ENCODE results near the gene KRT83. TPM values are rescaled to one million over a fixed set of nuclear protein-coding genes. Genes with fewer than 3 reads are reported as not detected.
A peak's percentile ranks its signal among the peaks of the same experiment; 100 is the strongest.

The KRT83 gene
- polyA plus RNA-seq, 1 donor (not counting 4 experiments of a cell fraction or from before 2014, with no cell fraction given) = not detected

DNA sequence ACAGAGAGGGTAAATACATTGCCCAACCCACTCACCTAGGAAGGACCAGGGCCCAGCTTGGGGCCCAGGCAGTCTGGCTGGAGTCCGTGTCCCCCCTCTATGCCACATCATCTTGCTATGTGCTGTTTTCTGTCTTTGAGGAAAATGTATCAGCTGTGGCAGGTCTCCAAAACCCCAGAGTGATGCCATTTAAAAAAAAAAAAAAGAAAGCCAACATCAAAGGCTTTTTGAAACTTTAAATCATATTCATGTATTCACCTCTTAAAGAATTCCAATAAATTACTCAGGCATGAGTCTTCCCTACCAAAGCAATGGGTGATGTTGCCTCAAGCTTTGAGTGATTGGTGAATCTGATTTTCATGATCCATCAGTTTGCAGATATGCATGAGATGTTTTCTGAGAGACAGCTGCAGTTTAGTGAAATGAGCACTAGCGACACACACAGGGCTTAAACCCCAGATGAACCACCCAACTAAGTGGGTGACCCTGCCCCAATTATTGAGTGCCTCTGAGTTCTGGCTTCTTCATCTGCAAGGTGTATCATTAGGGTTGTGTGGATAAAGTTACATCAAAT lies 35.9 kb downstream of the KRT83 start:
- TF ChIP-seq EZH2 (IDR thresholded peaks at IDR 0.05; ENCODE audit: low read length) = no peak
- TF ChIP-seq, protein P1, sequence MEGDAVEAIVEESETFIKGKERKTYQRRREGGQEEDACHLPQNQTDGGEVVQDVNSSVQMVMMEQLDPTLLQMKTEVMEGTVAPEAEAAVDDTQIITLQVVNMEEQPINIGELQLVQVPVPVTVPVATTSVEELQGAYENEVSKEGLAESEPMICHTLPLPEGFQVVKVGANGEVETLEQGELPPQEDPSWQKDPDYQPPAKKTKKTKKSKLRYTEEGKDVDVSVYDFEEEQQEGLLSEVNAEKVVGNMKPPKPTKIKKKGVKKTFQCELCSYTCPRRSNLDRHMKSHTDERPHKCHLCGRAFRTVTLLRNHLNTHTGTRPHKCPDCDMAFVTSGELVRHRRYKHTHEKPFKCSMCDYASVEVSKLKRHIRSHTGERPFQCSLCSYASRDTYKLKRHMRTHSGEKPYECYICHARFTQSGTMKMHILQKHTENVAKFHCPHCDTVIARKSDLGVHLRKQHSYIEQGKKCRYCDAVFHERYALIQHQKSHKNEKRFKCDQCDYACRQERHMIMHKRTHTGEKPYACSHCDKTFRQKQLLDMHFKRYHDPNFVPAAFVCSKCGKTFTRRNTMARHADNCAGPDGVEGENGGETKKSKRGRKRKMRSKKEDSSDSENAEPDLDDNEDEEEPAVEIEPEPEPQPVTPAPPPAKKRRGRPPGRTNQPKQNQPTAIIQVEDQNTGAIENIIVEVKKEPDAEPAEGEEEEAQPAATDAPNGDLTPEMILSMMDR (optimal IDR thresholded peaks at IDR 0.05 in 1 of 3, IDR thresholded peaks at IDR 0.05 in 1 of 3, conservative IDR thresholded peaks at IDR 0.05 in 1 of 3; ENCODE audit: extremely low read depth in 1 of 3, insufficient read depth in 2 of 3, low read length in 3 of 3) = peak in 1 of 3 experiments; percentile 24
- Histone ChIP-seq H3K79me2 (ENCODE audit: control insufficient read depth, insufficient read depth, low read length) (no peaks in the 10 kb centered on the region), H3K9me3 (ENCODE audit: control insufficient read depth, low read depth, low read length) (no peaks in the 10 kb centered on the region), H2AFZ (ENCODE audit: control insufficient read depth, low read length) (no peak overlapping the region), H3K4me3 (ENCODE audit: control insufficient read depth in 2 of 3, extremely low read depth in 1 of 3, insufficient read depth in 2 of 3, low read depth in 1 of 3, low read length in 3 of 3) (no peak overlapping the region), H3K4me2 (ENCODE audit: control insufficient read depth, extremely low read depth, insufficient read depth, low read depth, low read length) (peak overlapping the region; percentile 55), H3K36me3 (ENCODE audit: control insufficient read depth in 2 of 2, extremely low read depth in 1 of 2, insufficient read depth in 2 of 2, low read length in 2 of 2) (no peaks in the 10 kb centered on the region), H3K4me1 (ENCODE audit: control insufficient read depth, extremely low read depth, insufficient read depth, low read length) (peaks cover 34% of the 10 kb centered on the region), H3K27ac (ENCODE audit: control insufficient read depth, insufficient read depth, low read length) (peak overlapping the region; percentile 71), H3K9me1 (ENCODE audit: control insufficient read depth, extremely low read depth, insufficient read depth, low read length) (no peaks in the 10 kb centered on the region), H4K20me1 (ENCODE audit: control insufficient read depth, extremely low read depth, insufficient read depth, low read length) (no peaks in the 10 kb centered on the region), H3K27me3 (ENCODE audit: control insufficient read depth, extremely low read depth, insufficient read depth, low read length) (no peaks in the 10 kb centered on the region), H3K9ac (ENCODE audit: control insufficient read depth, extremely low read depth, insufficient read depth, low read length) (peak overlapping the region; percentile 46)
- dilution Hi-C loops (cut with MboI; ENCODE audit: extremely low pct_ligation_motif_present, low sequenced_read_pairs) = no loop called here
- DNase-seq (ENCODE audit: low read depth, low spot score) (peak; percentile 73), FAIRE-seq (no peak)

DNA sequence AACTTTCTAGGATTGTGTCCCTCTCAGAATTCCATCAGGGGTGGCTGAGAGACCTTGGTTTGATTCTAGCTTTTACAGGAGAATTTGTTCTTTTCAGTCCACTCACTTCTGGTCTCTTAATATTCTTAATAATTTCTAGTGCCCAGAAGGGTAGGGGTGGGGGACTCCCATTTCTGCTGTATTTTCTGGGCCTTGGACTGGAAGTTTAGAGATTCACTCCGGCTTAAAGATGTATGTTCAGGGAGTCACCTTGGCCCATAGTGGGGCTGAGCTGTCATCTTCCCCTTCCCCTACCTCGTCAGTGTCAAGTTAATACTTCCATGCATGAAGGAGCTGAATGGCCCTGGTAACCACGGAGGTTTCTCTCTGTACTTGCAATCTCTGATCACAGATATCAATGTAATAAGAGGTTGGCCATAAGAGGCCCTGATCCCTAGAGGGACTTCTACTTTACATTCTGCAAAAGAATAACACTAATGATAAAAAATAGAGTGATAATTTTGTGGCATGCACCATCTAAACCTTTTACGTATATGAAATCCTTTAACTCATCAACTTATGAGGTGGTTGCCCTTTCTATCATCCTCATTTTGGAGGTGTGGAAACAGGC lies 36.5 kb downstream of the KRT83 start:
- Histone ChIP-seq H3K36me3 (ENCODE audit: control insufficient read depth in 2 of 2, extremely low read depth in 1 of 2, insufficient read depth in 2 of 2, low read length in 2 of 2) (no peaks in the 10 kb centered on the region), H3K79me2 (ENCODE audit: control insufficient read depth, insufficient read depth, low read length) (no peaks in the 10 kb centered on the region), H3K4me1 (ENCODE audit: control insufficient read depth, extremely low read depth, insufficient read depth, low read length) (peaks cover 40% of the 10 kb centered on the region), H3K9me3 (ENCODE audit: control insufficient read depth, low read depth, low read length) (no peaks in the 10 kb centered on the region), H3K27ac (ENCODE audit: control insufficient read depth, insufficient read depth, low read length) (peak overlapping the region; percentile 71), H2AFZ (ENCODE audit: control insufficient read depth, low read length) (no peak overlapping the region), H3K4me3 (ENCODE audit: control insufficient read depth in 2 of 3, extremely low read depth in 1 of 3, insufficient read depth in 2 of 3, low read depth in 1 of 3, low read length in 3 of 3) (no peak overlapping the region), H4K20me1 (ENCODE audit: control insufficient read depth, extremely low read depth, insufficient read depth, low read length) (no peaks in the 10 kb centered on the region), H3K9ac (ENCODE audit: control insufficient read depth, extremely low read depth, insufficient read depth, low read length) (peak overlapping the region; percentile 46), H3K27me3 (ENCODE audit: control insufficient read depth, extremely low read depth, insufficient read depth, low read length) (no peaks in the 10 kb centered on the region), H3K9me1 (ENCODE audit: control insufficient read depth, extremely low read depth, insufficient read depth, low read length) (no peaks in the 10 kb centered on the region), H3K4me2 (ENCODE audit: control insufficient read depth, extremely low read depth, insufficient read depth, low read depth, low read length) (peak overlapping the region; percentile 55)
- FAIRE-seq (peak; percentile 86), DNase-seq (ENCODE audit: low read depth, low spot score) (no peak)
- dilution Hi-C loops (cut with MboI; ENCODE audit: extremely low pct_ligation_motif_present, low sequenced_read_pairs) = no loop called here
- TF ChIP-seq EZH2 (IDR thresholded peaks at IDR 0.05; ENCODE audit: low read length) = no peak
- TF ChIP-seq, protein P1 (optimal IDR thresholded peaks at IDR 0.05 in 1 of 3, IDR thresholded peaks at IDR 0.05 in 1 of 3, conservative IDR thresholded peaks at IDR 0.05 in 1 of 3; ENCODE audit: extremely low read depth in 1 of 3, insufficient read depth in 2 of 3, low read length in 3 of 3) = no peak
